Fibroblast of gingiva (primary cell): ENCODE data around the gene BCL2L11.

Experiments
- DNase-seq: peaks from one replicate; pipeline ENCODE4 v3.0.0-alpha.2; 2011; ENCODE audit warnings: low read depth

The BCL2L11 gene

GRCh38 chr2:111117598-111118480 lies 2.9 kb upstream of the BCL2L11 start:
- DNase-seq: peak; percentile 24

- DNase-seq: no peak
These were observed 2.2 kb upstream of the BCL2L11 start for GRCh38 chr2:111118481-111118980.

DNA sequence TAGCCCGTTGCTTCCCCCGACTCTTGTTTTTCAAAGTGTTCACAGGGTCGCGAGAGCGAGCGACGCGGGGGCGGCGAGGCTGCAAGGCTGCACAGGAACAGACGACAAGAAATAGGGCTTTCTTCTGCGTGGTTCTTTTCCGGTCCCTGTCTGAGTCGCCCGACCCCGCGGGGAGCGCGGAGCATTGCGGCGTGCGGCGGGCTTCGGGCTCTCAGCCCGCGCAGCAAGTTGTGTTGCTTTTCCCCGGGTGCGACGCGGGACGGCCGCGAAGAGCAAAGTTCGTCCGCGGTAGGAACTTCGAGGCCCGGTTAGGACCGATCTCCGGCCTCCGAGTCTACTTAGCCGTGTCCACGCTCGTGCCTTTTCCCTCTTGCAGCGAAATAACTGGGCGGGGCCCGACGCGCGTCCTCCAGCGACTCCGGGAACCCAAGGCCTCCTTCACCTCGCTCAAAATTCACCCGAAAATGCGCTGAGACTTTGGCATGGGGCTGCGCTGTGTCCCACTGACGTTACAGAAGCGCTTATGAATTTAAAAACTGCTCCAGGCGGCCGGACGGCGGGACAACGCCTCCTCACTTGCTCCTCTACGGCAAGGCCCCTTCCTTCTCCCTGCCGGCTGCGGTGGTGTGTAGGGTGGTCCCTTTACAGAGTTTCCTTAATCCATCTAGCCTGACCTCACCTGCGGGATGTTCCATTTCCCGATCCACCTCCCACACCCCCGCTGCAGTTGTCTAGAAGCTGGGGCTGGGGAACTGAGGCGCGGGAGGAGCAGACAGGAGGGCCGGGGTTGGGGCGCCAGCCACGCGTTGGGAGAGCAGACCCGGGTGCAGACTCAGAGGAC lies 1.5 kb upstream of the BCL2L11 start:
- DNase-seq: no peak

GRCh38 chr2:111119822-111120252 lies 877 bp upstream of the BCL2L11 start:
- DNase-seq: no peak

DNA sequence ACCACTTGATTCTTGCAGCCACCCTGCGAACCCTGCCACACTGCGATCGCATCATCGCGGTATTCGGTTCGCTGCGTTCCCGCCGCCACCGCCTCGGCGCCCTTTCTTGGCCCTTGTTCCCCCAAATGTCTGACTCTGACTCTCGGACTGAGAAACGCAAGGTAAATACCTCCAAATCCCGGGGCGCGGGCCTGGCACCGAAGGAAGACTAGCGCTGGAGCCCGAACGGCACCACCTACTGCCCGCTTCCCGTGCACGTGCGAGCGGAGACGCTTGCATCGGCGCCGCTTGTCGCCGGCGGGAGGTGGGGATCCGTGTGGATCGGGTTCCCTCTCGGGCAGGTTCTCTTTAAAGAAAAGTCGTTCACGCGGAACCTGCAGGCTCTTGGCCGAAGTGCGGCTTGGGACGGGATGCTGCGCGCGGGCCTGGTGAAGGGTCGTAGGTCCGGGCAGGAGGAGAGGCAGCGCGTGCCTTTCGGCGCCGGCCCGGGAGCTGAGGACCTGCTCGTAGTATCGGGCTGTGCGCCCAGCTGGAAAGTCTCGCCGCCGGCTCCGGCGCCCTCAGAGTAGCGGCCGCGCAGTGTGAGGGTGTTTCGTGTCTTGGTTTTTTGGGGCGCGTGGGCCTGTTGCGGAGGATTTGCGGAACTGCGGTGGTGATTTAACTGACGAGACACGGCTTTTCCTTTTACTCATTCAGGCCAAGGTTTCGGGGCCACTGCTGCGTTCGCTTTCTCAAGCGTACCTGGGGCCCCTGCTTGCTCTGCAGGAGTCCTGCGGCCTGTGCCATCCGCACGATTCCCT lies 514 bp downstream of the BCL2L11 start:
- no peak for DNase-seq

DNA sequence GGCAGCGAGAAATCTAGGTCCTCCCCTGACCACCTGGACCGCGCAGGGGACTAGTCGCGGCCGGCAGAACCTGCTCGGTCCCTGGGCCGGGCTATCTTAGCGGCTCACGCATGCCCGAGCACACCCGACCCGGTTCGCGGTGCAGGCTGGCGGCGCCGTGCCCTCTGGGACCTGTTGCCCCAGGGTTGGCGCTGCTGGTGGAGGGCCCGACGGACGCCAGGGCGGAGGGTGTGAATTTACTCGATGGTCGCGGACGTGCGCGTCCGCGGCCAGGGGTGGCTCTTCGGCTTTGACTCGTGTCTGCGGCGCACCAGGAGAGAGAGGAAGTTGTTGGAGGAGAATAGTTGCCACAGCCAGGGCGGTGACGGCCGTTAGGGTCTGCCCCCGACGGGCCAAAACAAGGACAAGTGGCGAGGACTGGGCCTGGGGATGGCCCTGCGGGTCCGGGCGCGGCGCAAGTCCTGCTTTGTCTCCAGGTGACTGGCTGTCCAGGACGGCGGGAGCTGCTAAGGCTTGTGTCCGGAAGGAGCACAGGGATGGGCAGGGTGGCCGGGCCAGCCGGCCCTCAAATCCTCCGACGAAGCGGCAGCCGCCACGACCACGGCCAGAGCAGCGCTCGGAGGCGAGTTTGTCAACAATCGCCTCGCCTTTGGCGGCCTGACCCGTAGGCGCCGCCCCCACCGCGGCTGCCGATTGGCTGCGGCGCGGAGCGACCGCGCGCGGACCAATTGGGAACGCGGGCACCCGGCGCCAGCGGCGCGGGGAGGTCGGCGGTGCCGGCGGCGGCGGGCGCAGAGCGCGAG lies 1.3 kb downstream of the BCL2L11 start:
- DNase-seq: peak; percentile 84

DNA sequence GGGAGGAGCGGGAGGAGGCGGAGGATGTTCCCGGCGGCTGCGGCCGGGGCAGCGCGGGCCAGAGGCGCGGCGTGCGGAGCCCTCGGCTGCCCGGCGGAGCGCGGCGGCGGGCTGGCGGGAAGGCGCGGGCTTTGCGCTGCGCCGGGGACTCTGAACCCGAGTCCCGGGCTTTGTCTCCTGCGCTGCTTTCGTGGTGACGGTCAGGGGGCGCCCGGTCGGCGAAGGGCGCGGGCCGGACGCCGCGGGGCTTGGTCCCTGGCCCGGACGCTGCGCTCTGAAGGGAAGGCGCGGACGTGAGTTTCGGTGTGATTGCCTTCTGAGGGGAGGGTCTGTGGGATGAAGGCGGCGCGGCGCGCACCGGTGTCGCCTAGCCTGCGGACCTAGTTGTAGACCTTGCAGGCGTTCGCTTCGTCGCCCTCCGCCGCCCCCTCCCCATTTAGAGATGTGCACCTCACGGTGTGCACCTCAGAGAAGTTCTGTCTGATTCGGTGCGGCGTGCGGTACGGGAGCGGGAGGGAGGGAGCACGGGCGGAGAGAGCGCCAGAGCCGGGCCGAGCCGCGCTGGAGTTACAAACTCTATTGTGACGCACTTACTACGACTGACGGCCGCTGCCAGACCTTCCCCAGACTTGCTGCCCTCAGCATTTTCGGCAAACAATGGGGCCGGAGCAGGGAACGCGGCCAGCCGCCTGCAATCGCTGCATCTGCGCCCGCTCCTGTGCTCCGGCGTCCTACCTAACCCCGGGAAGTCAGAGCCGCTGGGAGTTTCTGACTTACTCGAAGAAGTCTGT lies 2.1 kb downstream of the BCL2L11 start:
- peak; percentile 78 for DNase-seq

- no peak for DNase-seq
These were observed 3.0 kb downstream of the BCL2L11 start for GRCh38 chr2:111123751-111124150.

GRCh38 chr2:111126581-111126980 lies 5.9 kb downstream of the BCL2L11 start:
- DNase-seq: no peak

GRCh38 chr2:111127351-111127750 lies 6.6 kb downstream of the BCL2L11 start:
- DNase-seq: no peak

GRCh38 chr2:111128096-111128495 lies 7.4 kb downstream of the BCL2L11 start:
- DNase-seq: no peak

- DNase-seq: no peak
These were observed 12.9 kb downstream of the BCL2L11 start for GRCh38 chr2:111133603-111134002.

GRCh38 chr2:111134055-111134454 lies 13.3 kb downstream of the BCL2L11 start:
- no peak for DNase-seq

DNA sequence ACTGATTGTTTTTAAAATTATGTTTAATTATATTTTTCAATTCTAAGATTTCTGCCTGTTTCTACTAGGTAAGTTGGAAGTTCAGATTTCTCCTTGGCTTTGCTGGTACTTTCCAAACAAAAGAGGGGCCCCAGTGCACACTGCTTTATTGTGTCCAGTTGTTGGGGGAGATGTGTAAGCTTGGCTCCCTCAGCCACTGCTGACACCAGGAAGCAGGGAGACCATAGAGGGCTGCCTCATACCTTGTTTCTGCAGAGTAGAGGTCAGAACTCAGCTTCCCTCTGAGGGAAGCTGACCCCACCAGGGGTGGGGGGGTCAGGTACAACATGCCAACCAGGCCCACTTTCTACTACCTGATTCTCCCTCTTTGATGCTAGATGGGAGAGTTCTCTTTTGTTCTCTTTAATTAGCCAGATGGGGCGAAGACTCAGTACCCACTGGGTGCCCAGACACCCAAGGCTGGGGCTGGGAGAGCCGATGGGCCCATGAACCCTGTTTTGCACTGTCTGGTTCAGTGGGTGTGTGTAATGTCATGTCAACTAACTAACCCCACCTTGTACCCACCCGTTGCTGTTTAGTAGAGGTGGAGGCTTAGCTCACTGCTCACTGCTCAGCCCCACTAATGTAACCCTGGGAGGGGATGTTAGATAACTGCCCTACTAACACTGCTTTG lies 14.7 kb downstream of the BCL2L11 start:
- DNase-seq: no peak

DNA sequence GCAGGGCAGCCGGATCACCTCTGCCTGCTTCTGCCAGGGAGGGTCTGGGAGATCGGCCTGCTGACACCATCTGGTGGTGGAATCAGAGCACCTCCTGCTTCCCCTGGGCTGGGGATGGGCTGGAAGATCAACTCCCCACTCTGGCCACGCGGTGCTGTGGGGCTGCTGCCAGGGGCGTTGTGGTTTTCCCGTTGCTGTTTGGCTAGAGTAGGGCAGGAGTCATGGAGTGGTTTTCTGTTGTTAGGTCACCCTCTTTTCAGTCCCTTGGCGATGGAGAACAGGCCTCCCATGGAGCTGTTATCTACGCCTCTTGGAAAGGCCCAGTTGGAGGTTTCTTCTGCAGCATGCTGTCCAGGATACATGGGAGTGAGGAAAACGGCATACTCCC lies 15.2 kb downstream of the BCL2L11 start:
- peak; percentile 22 for DNase-seq

- no peak for DNase-seq
These were observed 18.1 kb downstream of the BCL2L11 start for GRCh38 chr2:111138839-111139238.

GRCh38 chr2:111139637-111140317 lies 19.1 kb downstream of the BCL2L11 start:
- no peak for DNase-seq

DNA sequence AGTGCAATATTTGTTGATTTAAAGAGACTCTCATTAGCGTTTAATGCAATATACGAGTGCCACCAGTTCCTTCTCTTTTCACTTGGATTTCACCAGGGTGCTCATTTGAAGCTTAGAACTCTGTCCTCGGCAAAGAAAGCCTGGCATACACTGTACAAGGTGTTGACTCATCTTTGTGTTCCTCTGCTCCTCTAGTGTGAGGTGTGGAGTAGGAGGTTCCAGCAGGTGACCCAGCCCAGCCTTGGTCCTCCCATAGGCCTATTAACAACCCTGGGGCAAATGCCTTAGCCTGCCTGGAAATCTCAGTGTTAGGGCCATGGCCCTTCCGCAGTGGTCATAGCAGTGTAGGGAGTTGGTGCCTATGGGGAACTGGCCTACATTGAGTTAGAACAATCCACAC lies 20.1 kb downstream of the BCL2L11 start:
- DNase-seq: no peak

DNA sequence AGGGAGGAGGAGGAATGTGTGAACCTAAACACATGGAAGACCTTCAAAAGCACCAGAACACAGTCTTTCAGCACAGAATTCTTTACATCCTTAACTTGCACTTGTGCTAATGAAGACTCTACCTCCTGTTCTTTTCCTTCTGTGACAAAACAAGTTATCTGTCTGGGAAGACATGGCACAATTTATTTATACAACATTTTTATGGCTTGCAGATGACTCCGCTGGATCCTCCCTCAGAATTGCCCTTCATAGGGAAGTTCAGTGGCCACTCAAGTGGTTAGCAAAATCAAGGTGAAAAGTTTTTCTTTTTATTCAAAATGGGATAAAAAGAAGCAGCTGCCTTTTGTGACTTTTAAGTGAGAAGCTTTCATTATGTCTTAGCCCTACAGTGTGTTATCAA lies 21.4 kb downstream of the BCL2L11 start:
- DNase-seq: no peak
